Uterus (tissue), 4 donors: ENCODE results near the gene CRHR2. TPM values are rescaled to one million over a fixed set of nuclear protein-coding genes. Genes with fewer than 3 reads are reported as not detected.

Experiments used
- DNase-seq, 2 donors: peaks; one replicate each; pipeline ENCODE4 v3.0.0-alpha.2; 2019 to 2020
- H3K27ac ChIP-seq, 2 donors: fragments of 200-600 bp; sonication (generic); 1 replicate in 1 of 2; 2 replicates in 1 of 2; pipeline ENCODE4 v1.5.1; 2016 to 2018
- H3K27me3 ChIP-seq, 2 donors: fragments of 200-600 bp; sonication (generic); one replicate each; pipeline ENCODE4 v1.5.1; 2018 to 2019; ENCODE audit warnings: control low read depth in 1 of 2
- H3K36me3 ChIP-seq, 2 donors: fragments of 200-600 bp; sonication (generic); one replicate each; pipeline ENCODE4 v1.5.1; 2019; ENCODE audit warnings: control low read depth in 1 of 2
- H3K4me1 ChIP-seq, 2 donors: fragments of 200-600 bp; sonication (generic); one replicate each; pipeline ENCODE4 v1.5.1; 2018 to 2019; ENCODE audit warnings: control low read depth in 1 of 2
- H3K4me3 ChIP-seq, 2 donors: fragments of 200-600 bp; sonication (generic); 1 replicate in 1 of 2; 2 replicates in 1 of 2; pipeline ENCODE4 v1.5.1; 2018 to 2019; ENCODE audit warnings: mild to moderate bottlenecking in 1 of 2
- H3K9me3 ChIP-seq, 2 donors: fragments of 200-600 bp; sonication (generic); one replicate each; pipeline ENCODE4 v1.5.1; 2019; ENCODE audit warnings: control low read depth in 1 of 2
- CTCF ChIP-seq, 4 experiments: fragments of 200-600 bp in 2 of 4; fragments of 450-650 bp in 2 of 4; sonication (generic) in 2 of 4; IDR thresholded peaks; one replicate each; pipeline ENCODE4 v1.5.1; 2016 to 2019; ENCODE audit warnings: antibody characterized with exemption in 4 of 4, mild to moderate bottlenecking in 2 of 4, moderate library complexity in 1 of 4
- POLR2A ChIP-seq, 2 donors: fragments of 450-650 bp; IDR thresholded peaks; one replicate each; pipeline ENCODE4 v1.6.1; 2016; ENCODE audit warnings: antibody characterized with exemption in 2 of 2, mild to moderate bottlenecking in 1 of 2, moderate library complexity in 1 of 2
- intact Hi-C: fragments of 100-400 bp; cut with DNase I; formaldehyde crosslinking; loops from one replicate; pipeline ENCODE4 v1.15.1; 2023; ENCODE audit warnings: low total_unique reads
- total RNA-seq, 4 donors: library from RNA; depleted of rRNA in 3 of 4; stranded (reverse); fragments of >200 nt in 3 of 4; gene quantifications; one replicate each; pipeline versions ENCODE4 v1.1.0 to v1.2.4, GENCODE V29; 2014 to 2023
- donor health status: DM: yes; HTN: yes; CAD: no.

Gene CRHR2
- total RNA-seq, 4 donors from 2014 or later, result 0.27 TPM; not detected in 3

- Histone ChIP-seq H3K27me3 (no peaks in the 10 kb centered on the region), H3K4me3 (no peak overlapping the region), H3K27ac (no peak overlapping the region), H3K9me3 (no peaks in the 10 kb centered on the region), H3K36me3 (no peaks in the 10 kb centered on the region), H3K4me1 (no peaks in the 10 kb centered on the region)
- no peak for DNase-seq
- intact Hi-C loops, result no loop called here
- TF ChIP-seq CTCF (IDR thresholded peaks at IDR 0.05), result no peak
- TF ChIP-seq POLR2A (IDR thresholded peaks at IDR 0.05), result no peak
Measured at GRCh38 chr7:30667172-30667571, 15.1 kb downstream of the CRHR2 start.

- DNase-seq, result no peak
- no peak overlapping the region for H3K4me3 ChIP-seq
- H3K27me3 ChIP-seq, result no peaks in the 10 kb centered on the region
- H3K27ac ChIP-seq, result no peak overlapping the region
- TF ChIP-seq CTCF (IDR thresholded peaks at IDR 0.05) (no peak), POLR2A (IDR thresholded peaks at IDR 0.05) (no peak)
- no peaks in the 10 kb centered on the region for H3K9me3 ChIP-seq
- intact Hi-C loops, result no loop called here
- no peaks in the 10 kb centered on the region for H3K36me3 ChIP-seq
- no peaks in the 10 kb centered on the region for H3K4me1 ChIP-seq
Measured at GRCh38 chr7:30665449-30665848, 16.8 kb downstream of the CRHR2 start.

- no peak for TF ChIP-seq CTCF (IDR thresholded peaks at IDR 0.05)
- no peak for TF ChIP-seq POLR2A (IDR thresholded peaks at IDR 0.05)
- H3K4me1 ChIP-seq, result no peaks in the 10 kb centered on the region
- H3K9me3 ChIP-seq, result no peaks in the 10 kb centered on the region
- DNase-seq, result no peak
- H3K27me3 ChIP-seq, result no peaks in the 10 kb centered on the region
- intact Hi-C loops, result no loop called here
- H3K36me3 ChIP-seq, result no peaks in the 10 kb centered on the region
- no peak overlapping the region for H3K4me3 ChIP-seq
- H3K27ac ChIP-seq, result no peak overlapping the region
Measured at GRCh38 chr7:30665043-30665442, 17.2 kb downstream of the CRHR2 start.

- Histone ChIP-seq H3K4me1 (no peaks in the 10 kb centered on the region), H3K4me3 (no peak overlapping the region), H3K27ac (no peak overlapping the region), H3K36me3 (no peaks in the 10 kb centered on the region), H3K9me3 (no peaks in the 10 kb centered on the region), H3K27me3 (no peaks in the 10 kb centered on the region)
- TF ChIP-seq POLR2A (IDR thresholded peaks at IDR 0.05) (no peak), CTCF (IDR thresholded peaks at IDR 0.05) (no peak)
- intact Hi-C loops, result no loop called here
- DNase-seq, result no peak
Measured at GRCh38 chr7:30664184-30664885, 17.9 kb downstream of the CRHR2 start.

- H3K4me1 ChIP-seq, result no peaks in the 10 kb centered on the region
- DNase-seq, result no peak
- no peaks in the 10 kb centered on the region for H3K36me3 ChIP-seq
- H3K9me3 ChIP-seq, result no peaks in the 10 kb centered on the region
- intact Hi-C loops, result no loop called here
- H3K27me3 ChIP-seq, result no peaks in the 10 kb centered on the region
- no peak overlapping the region for H3K4me3 ChIP-seq
- no peak for TF ChIP-seq POLR2A (IDR thresholded peaks at IDR 0.05)
- no peak for TF ChIP-seq CTCF (IDR thresholded peaks at IDR 0.05)
- no peak overlapping the region for H3K27ac ChIP-seq
Measured at GRCh38 chr7:30663414-30663813, 18.8 kb downstream of the CRHR2 start.
